ENCODE data around the gene HTR2C. TPM values are rescaled to one million over a fixed set of nuclear protein-coding genes. Genes with fewer than 3 reads are reported as not detected.
A peak's percentile ranks its signal among the peaks of the same experiment; 100 is the strongest.

HTR2C gene
- total RNA-seq, 1 experiment from 2014 or later: 1.5 TPM

DNA sequence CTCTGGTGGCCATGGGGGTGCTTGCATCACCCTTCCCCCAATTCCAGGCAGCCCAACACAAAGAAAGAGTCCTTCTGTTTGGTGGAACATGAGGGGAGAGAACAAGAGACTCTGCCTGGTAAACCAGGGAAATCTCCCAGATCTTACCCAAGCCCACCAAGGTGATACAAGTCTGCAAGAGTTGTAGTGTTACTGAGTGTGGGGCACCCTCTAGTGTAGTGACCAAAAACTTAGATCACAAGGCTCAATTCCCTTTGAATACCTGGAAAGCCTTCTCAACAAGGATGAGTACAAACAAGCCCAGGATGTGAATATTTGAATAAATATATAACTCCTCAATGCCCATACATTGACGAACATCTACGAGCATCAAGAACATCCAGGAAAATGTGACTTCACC lies 368.8 kb downstream of the HTR2C start:
- no peak overlapping the region for H2AK5ac ChIP-seq (ENCODE audit: insufficient read length, low read length)
- H3K23ac ChIP-seq (ENCODE audit: insufficient read length, low read depth, low read length): no peak overlapping the region
- no peak overlapping the region for H2BK5ac ChIP-seq (ENCODE audit: insufficient read length, low read length)
- Mint-ChIP-seq H3K4me3 (no peak overlapping the region), H3K36me3 (ENCODE audit: insufficient read depth in 1 of 3, low read depth in 3 of 3) (peaks cover 3 to 12% (median 6%) of the 10 kb centered on the region in 3 experiments; a peak in 4 of 7 replicates), H3K4me1 (peaks cover 6 to 12% of the 10 kb centered on the region in 2 experiments; a peak in 3 of 4 replicates), H3K9me3 (peaks cover 6% of the 10 kb centered on the region in 2 experiments), H3K27ac (no peak overlapping the region), H3K27me3 (ENCODE audit: low read depth) (peaks cover 3% of the 10 kb centered on the region; the same call in 1 of the 2 replicates)
- no peak overlapping the region for H2BK20ac ChIP-seq (ENCODE audit: low read depth, low read length, poor library complexity, severe bottlenecking)
- no peaks in the 10 kb centered on the region for H3K23me2 ChIP-seq (ENCODE audit: insufficient read length, low read depth, low read length, poor library complexity, severe bottlenecking)
- no peak overlapping the region for H3K4me2 ChIP-seq (ENCODE audit: insufficient read depth, insufficient read length, low read length)
- no peak overlapping the region for H2AFZ ChIP-seq (ENCODE audit: low read length)
- H3T11ph ChIP-seq (ENCODE audit: low read length): no peak overlapping the region
- H3K56ac ChIP-seq (ENCODE audit: insufficient read length, low read depth, low read length): no peak overlapping the region
- H4K91ac ChIP-seq (ENCODE audit: insufficient read length, low read depth, low read length): no peak overlapping the region
- H3K4me1 ChIP-seq (ENCODE audit: insufficient read depth, low read length): no peaks in the 10 kb centered on the region
- TF ChIP-seq, protein P1, sequence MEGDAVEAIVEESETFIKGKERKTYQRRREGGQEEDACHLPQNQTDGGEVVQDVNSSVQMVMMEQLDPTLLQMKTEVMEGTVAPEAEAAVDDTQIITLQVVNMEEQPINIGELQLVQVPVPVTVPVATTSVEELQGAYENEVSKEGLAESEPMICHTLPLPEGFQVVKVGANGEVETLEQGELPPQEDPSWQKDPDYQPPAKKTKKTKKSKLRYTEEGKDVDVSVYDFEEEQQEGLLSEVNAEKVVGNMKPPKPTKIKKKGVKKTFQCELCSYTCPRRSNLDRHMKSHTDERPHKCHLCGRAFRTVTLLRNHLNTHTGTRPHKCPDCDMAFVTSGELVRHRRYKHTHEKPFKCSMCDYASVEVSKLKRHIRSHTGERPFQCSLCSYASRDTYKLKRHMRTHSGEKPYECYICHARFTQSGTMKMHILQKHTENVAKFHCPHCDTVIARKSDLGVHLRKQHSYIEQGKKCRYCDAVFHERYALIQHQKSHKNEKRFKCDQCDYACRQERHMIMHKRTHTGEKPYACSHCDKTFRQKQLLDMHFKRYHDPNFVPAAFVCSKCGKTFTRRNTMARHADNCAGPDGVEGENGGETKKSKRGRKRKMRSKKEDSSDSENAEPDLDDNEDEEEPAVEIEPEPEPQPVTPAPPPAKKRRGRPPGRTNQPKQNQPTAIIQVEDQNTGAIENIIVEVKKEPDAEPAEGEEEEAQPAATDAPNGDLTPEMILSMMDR (conservative IDR thresholded peaks at IDR 0.05): peak; percentile 68
- H4K20me1 ChIP-seq (ENCODE audit: control insufficient read depth, insufficient read depth, insufficient read length): no peaks in the 10 kb centered on the region
- peak; percentile 38 for DNase-seq
- H3K4ac ChIP-seq (ENCODE audit: low read depth, low read length): no peak overlapping the region
- no CpG with 5 or more reads among the region's 2 CpGs for WGBS (ENCODE audit: extremely low coverage, insufficient read length, low lambda C conversion rate)
- no peak overlapping the region for H2BK120ac ChIP-seq (ENCODE audit: low read depth, low read length, poor library complexity, severe bottlenecking)
- no peaks in the 10 kb centered on the region for H3K27me3 ChIP-seq (ENCODE audit: insufficient read depth, low read length)
- H4K5ac ChIP-seq (ENCODE audit: insufficient read length, low read depth, low read length): no peak overlapping the region
- no peaks in the 10 kb centered on the region for H3K9me3 ChIP-seq (ENCODE audit: control insufficient read depth, low read depth, low read length)
- no peak overlapping the region for H3K27ac ChIP-seq (ENCODE audit: insufficient read length, low read depth, low read length)
- H3K79me2 ChIP-seq (ENCODE audit: insufficient read depth, low read length): no peaks in the 10 kb centered on the region
- H3K79me1 ChIP-seq (ENCODE audit: insufficient read depth, low read depth, low read length, poor library complexity, severe bottlenecking): no peaks in the 10 kb centered on the region
- H2BK15ac ChIP-seq (ENCODE audit: low read depth, low read length): no peak overlapping the region
- H4K8ac ChIP-seq (replicated peaks; ENCODE audit: insufficient read length, low read depth, low read length): no peak overlapping the region
- H3K9ac ChIP-seq (ENCODE audit: extremely low read depth, insufficient read length, low read length): no peak overlapping the region
- no peak overlapping the region for H3K18ac ChIP-seq (ENCODE audit: insufficient read length, low read depth, low read length)
- no peak overlapping the region for H2BK12ac ChIP-seq (ENCODE audit: insufficient read length, low read depth, low read length)
- H3K14ac ChIP-seq (ENCODE audit: insufficient read depth, low read length): no peak overlapping the region

Small RNA genes within 50 kb of the gene (microRNA-seq; reads per million reads assigned to microRNA genes)
- 9.2 reads per million, percentile 45 among the genes with 10 or more reads in this experiment for gene MIR1264 (ENCODE audit: borderline microRNAs expressed)
- gene MIR1298 (ENCODE audit: borderline microRNAs expressed): 177 reads per million, percentile 79 among the genes with 10 or more reads in this experiment
- 140 reads per million, percentile 77 among the genes with 10 or more reads in this experiment for gene MIR1911 (ENCODE audit: borderline microRNAs expressed)
- gene MIR1912 (ENCODE audit: borderline microRNAs expressed): 54.4 reads per million, percentile 66 among the genes with 10 or more reads in this experiment
- gene MIR448 (ENCODE audit: borderline microRNAs expressed): 28.4 reads per million, percentile 59 among the genes with 10 or more reads in this experiment
- not detected for gene MIR764 (ENCODE audit: borderline microRNAs expressed)

Measured in H9 (cell line).